Type B pancreatic cell (in vitro differentiated cells): ENCODE measurements around the gene RCAN1. TPM values are rescaled to one million over a fixed set of nuclear protein-coding genes. Genes with fewer than 3 reads are reported as not detected.
A peak's percentile ranks its signal among the peaks of the same experiment; 100 is the strongest.

Experiments used
- DNase-seq: peaks from one replicate; pipeline ENCODE4 v3.0.0; 2021; ENCODE audit warnings: mixed read lengths; ENCODE audit not compliant: unreplicated experiment; ENCODE audit errors: extremely low spot score
- H3K27ac Mint-ChIP-seq: 2 replicates; pipeline ENCODE4 v1.8.0; 2021; ENCODE audit warnings: mild to moderate bottlenecking, mixed read lengths
- H3K27me3 Mint-ChIP-seq: 2 replicates; pipeline ENCODE4 v1.8.0; 2021; ENCODE audit warnings: mixed read lengths
- H3K36me3 Mint-ChIP-seq: 2 replicates; pipeline ENCODE4 v1.8.0; 2021; ENCODE audit warnings: mixed read lengths
- H3K4me1 Mint-ChIP-seq: one replicate; pipeline ENCODE4 v1.8.0; 2021; ENCODE audit warnings: mixed read lengths; ENCODE audit not compliant: unreplicated experiment
- H3K4me3 Mint-ChIP-seq: 2 replicates; pipeline ENCODE4 v1.8.0; 2021; ENCODE audit warnings: mild to moderate bottlenecking, mixed read lengths
- H3K9me3 Mint-ChIP-seq: 2 replicates; pipeline ENCODE4 v1.8.0; 2021; ENCODE audit warnings: mixed read lengths
- total RNA-seq: library from RNA; stranded (reverse); gene quantifications from 2 replicates; pipeline ENCODE4 v1.2.1, GENCODE V29; 2021; ENCODE audit warnings: low replicate concordance
- TF ChIP-seq, protein P1 (sequence below): fragments of 200-600 bp; sonication (generic); conservative IDR thresholded peaks from 2 replicates; pipeline ENCODE4 v1.5.0; 2021; ENCODE audit warnings: antibody characterized with exemption, mild to moderate bottlenecking

RCAN1 gene
- total RNA-seq, 1 donor from 2014 or later, result 16.5 TPM

DNA sequence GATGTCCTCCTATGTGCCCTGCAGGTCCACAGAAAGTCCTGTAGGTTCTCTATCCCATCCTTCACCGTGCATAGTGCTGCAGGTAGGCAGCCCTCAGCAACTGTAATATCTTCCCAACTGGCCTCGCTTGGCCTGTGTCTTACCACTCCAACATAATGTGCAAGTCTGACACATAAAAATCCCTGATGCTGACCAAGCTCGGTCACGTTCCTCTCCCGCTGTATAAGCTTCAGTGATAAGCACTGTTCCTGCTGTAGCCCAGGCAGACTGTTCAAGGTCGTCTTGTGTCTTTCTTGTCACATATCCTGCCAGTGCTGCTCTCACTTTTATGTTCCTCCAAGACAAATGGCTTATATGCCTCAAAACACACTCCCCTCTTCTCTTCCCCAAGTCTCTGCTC lies 83.5 kb downstream of the RCAN1 start:
- H3K36me3 Mint-ChIP-seq, result no peaks in the 10 kb centered on the region
- no peak overlapping the region for H3K4me3 Mint-ChIP-seq
- no peaks in the 10 kb centered on the region for H3K9me3 Mint-ChIP-seq
- H3K4me1 Mint-ChIP-seq, result peaks cover 25% of the 10 kb centered on the region
- DNase-seq, result no peak
- no peak overlapping the region for H3K27ac Mint-ChIP-seq
- TF ChIP-seq, protein P1, sequence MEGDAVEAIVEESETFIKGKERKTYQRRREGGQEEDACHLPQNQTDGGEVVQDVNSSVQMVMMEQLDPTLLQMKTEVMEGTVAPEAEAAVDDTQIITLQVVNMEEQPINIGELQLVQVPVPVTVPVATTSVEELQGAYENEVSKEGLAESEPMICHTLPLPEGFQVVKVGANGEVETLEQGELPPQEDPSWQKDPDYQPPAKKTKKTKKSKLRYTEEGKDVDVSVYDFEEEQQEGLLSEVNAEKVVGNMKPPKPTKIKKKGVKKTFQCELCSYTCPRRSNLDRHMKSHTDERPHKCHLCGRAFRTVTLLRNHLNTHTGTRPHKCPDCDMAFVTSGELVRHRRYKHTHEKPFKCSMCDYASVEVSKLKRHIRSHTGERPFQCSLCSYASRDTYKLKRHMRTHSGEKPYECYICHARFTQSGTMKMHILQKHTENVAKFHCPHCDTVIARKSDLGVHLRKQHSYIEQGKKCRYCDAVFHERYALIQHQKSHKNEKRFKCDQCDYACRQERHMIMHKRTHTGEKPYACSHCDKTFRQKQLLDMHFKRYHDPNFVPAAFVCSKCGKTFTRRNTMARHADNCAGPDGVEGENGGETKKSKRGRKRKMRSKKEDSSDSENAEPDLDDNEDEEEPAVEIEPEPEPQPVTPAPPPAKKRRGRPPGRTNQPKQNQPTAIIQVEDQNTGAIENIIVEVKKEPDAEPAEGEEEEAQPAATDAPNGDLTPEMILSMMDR, result no peak
- H3K27me3 Mint-ChIP-seq, result no peaks in the 10 kb centered on the region

DNA sequence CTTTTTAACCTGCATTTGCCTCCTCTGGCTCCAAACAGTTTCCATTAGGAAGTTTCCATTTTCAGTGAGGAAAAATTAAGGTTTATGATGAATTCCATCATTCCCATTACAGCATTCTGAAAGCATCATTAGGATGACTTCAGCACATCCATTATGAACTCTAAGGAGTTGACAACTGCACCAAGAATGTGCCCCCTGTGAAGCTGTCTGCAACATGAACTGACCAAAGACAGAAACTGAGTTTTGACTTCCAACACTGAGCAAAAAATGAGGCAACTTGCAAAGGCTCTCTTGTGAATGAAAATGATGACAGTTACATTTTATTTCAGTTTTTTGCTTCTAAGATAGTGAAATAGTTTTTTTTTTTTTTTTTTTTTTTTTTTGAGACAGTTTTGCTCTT lies 84.7 kb downstream of the RCAN1 start:
- no peak overlapping the region for H3K27ac Mint-ChIP-seq
- H3K4me3 Mint-ChIP-seq, result no peak overlapping the region
- H3K27me3 Mint-ChIP-seq, result no peaks in the 10 kb centered on the region
- TF ChIP-seq, protein P1, result no peak
- H3K36me3 Mint-ChIP-seq, result no peaks in the 10 kb centered on the region
- peaks cover 28% of the 10 kb centered on the region for H3K4me1 Mint-ChIP-seq
- DNase-seq, result no peak
- no peaks in the 10 kb centered on the region for H3K9me3 Mint-ChIP-seq

- no peak overlapping the region for H3K27ac Mint-ChIP-seq
- no peak overlapping the region for H3K4me3 Mint-ChIP-seq
- H3K27me3 Mint-ChIP-seq, result peaks cover 7% of the 10 kb centered on the region
- TF ChIP-seq, protein P1, result no peak
- H3K36me3 Mint-ChIP-seq, result no peaks in the 10 kb centered on the region
- DNase-seq, result no peak
- peaks cover 42% of the 10 kb centered on the region for H3K4me1 Mint-ChIP-seq
- H3K9me3 Mint-ChIP-seq, result no peaks in the 10 kb centered on the region
Measured at GRCh38 chr21:34528131-34528561, 86.8 kb downstream of the RCAN1 start.

DNA sequence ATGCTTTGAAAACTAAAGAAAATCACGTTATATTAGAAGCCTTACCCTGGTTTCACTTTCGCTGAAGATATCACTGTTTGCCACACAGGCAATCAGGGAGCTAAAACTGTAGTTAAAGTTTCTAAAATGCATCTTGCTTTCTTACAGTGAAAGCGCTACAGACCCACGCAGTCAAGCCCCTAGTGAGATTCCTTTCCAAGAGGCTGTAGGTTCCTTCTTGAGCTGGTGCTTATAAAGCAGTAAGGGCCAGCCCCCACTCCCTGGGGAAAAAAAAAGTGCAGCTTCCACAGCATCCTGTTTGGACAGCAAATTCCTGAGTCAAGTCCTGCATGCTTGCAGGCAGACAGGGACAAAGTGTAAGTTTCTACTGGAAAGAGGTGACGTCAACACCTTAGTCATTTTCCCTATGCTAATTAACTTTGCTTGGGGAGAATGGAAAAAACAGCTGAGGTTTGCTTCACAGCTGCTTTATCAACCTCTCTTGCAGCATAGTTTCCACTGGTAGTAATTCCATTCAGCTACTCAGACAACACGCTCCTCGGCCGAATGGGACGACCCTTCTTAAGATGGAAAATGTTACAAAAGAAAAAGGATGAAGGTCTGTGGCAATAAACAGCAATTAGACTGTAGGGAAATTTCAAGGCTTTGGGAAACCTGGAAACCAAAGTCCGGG lies 88.2 kb downstream of the RCAN1 start:
- TF ChIP-seq, protein P1, result no peak
- DNase-seq, result no peak
- peaks cover 7% of the 10 kb centered on the region for H3K27me3 Mint-ChIP-seq
- H3K9me3 Mint-ChIP-seq, result no peaks in the 10 kb centered on the region
- H3K36me3 Mint-ChIP-seq, result peaks cover 6% of the 10 kb centered on the region
- H3K27ac Mint-ChIP-seq, result peak overlapping the region; percentile 95
- peak overlapping the region; percentile 80 for H3K4me3 Mint-ChIP-seq
- peaks cover 51% of the 10 kb centered on the region for H3K4me1 Mint-ChIP-seq

GRCh38 chr21:34526241-34526617 lies 88.7 kb downstream of the RCAN1 start:
- TF ChIP-seq, protein P1, result no peak
- Mint-ChIP-seq H3K27me3 (peaks cover 7% of the 10 kb centered on the region), H3K27ac (peak overlapping the region; percentile 95), H3K9me3 (no peaks in the 10 kb centered on the region), H3K4me1 (peaks cover 50% of the 10 kb centered on the region), H3K4me3 (peak overlapping the region; percentile 80), H3K36me3 (peaks cover 9% of the 10 kb centered on the region)
- no peak for DNase-seq
